Ovary (tissue), 9 donors: ENCODE measurements around the gene BRAF. TPM values are rescaled to one million over a fixed set of nuclear protein-coding genes. Genes with fewer than 3 reads are reported as not detected.

ENCODE experiments used
- DNase-seq, 5 donors: peaks; one replicate each; pipeline ENCODE4 v3.0.0-alpha.2; 2019 to 2020
- H3K27ac ChIP-seq, 2 donors: fragments of 200-600 bp; one replicate each; pipeline versions ENCODE4 v1.5.1 to v1.8.0; 2019 to 2022
- H3K27me3 ChIP-seq: fragments of 200-600 bp; one replicate; pipeline ENCODE4 v1.8.0; 2022
- H3K36me3 ChIP-seq: fragments of 200-600 bp; sonication (generic); one replicate; pipeline ENCODE4 v1.5.1; 2019
- H3K4me1 ChIP-seq: one replicate; pipeline ENCODE4 v1.8.1; 2013; ENCODE audit warnings: mild to moderate bottlenecking, moderate library complexity; ENCODE audit not compliant: insufficient read depth
- H3K4me3 ChIP-seq: fragments of 200-600 bp; sonication (generic); one replicate; pipeline ENCODE4 v1.5.1; 2017
- H3K9me3 ChIP-seq, 2 donors: fragments of 200-600 bp in 1 of 2; sonication (generic) in 1 of 2; one replicate each; pipeline versions ENCODE4 v1.5.1 to v1.8.1; 2013 to 2019; ENCODE audit warnings: mild to moderate bottlenecking in 1 of 2, moderate library complexity in 1 of 2
- EP300 ChIP-seq: sonication (generic); formaldehyde crosslinking; IDR thresholded peaks from one replicate; pipeline ENCODE4 v1.6.1; 2017; ENCODE audit warnings: antibody characterized with exemption
- POLR2A ChIP-seq: fragments of 450-650 bp; IDR thresholded peaks from one replicate; pipeline ENCODE4 v1.6.1; 2017; ENCODE audit warnings: antibody characterized with exemption, mild to moderate bottlenecking, moderate library complexity
- WGBS, 3 donors: extraction: QIAGEN DNeasy Blood & Tissue Kit in 1 of 3; methylation state at CpG; one replicate each; pipeline versions ENCODE4 v1.1.5 to v1.1.7; 2013 to 2017; 5-methylcytosine and 5-hydroxymethylcytosine counted together
- intact Hi-C, 4 donors: fragments of 100-400 bp; cut with DNase I; formaldehyde crosslinking; loops; one replicate each; pipeline versions ENCODE4 v1.11.0 to v1.15.1; 2022 to 2023
- polyA plus RNA-seq, 2 donors: library from polyadenylated mRNA; stranded (reverse); fragments of 200-250 nt in 1 of 2; fragments of 350-450 nt in 1 of 2; fragmentation: Illumina TruSeq in 1 of 2; extraction: RNeasy Lipid Tissue Mini Kit (QIAGEN cat#74804) in 1 of 2; gene quantifications; one replicate each; pipeline ENCODE4 v1.2.3, GENCODE V29; 2013 to 2014
- total RNA-seq, 7 donors: library from RNA; depleted of rRNA in 2 of 7; stranded (reverse); fragments of >200 nt in 2 of 7; fragmentation: NEBNext Ultra II Directional in 3 of 7; extraction: Animal tissue kit (Norgen Biotek cat#: 25700) in 3 of 7; gene quantifications; one replicate each; pipeline versions ENCODE4 v1.1.0 to v1.2.4, GENCODE V29; 2016 to 2023
- TF ChIP-seq, protein P1 (sequence below), 3 donors: fragments of 450-650 bp in 2 of 3; fragments of 200-600 bp in 1 of 3; IDR thresholded peaks; one replicate each; pipeline versions ENCODE4 v1.5.1 to v1.8.0; 2016 to 2022; ENCODE audit warnings: antibody characterized with exemption in 3 of 3, mild to moderate bottlenecking in 1 of 3
- donor health status: DM: no; HTN: no; CAD: no; lungs with moderate emphysema.
- donor health status: DM: no; HTN: no; CAD: no.
- donor health status: Bipolar disorder and iron deficiency.
- donor health status: DM: yes; HTN: yes; CAD: no.
- donor health status: DM: no; HTN: no; CAD: no.
- donor health status: DM: yes; HTN: yes; CAD: no.

BRAF gene
- total and polyA plus RNA-seq, 9 donors = 8.3 to 52.0 (median 41.2) TPM

DNA sequence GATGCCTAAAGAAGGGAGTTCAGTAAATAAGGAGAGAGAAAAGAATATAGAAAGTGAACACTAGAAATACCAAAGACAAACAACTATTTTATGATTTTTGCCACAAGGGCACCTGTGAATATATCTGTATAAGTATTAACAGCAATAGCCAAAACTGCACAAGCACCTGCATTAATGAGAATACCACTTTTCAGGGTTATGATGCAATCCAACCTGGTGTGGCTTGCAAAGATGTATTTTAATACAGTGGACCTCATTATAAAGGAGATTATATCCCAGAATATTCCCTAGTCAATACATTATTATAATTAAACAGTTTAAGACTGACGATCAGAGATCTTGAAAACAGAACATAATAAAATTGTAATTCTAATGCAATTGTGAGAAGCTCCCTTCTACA is 4.0 kb downstream of the BRAF start:
- Histone ChIP-seq H3K27ac (no peak overlapping the region), H3K4me1 (no peaks in the 10 kb centered on the region), H3K27me3 (no peaks in the 10 kb centered on the region), H3K9me3 (no peaks in the 10 kb centered on the region), H3K4me3 (no peak overlapping the region), H3K36me3 (no peaks in the 10 kb centered on the region)
- 79 to 88% (median 87%) methylated on average over 1 of the region's 1 CpG for WGBS, 3 donors
- intact Hi-C loops = loop anchor here in 1 of 4 donors (10.0 kb wide), 1 partner anchor 106 kb away; no protein-coding TSS in a partner anchor
- DNase-seq = no peak
- TF ChIP-seq EP300 (no peak), POLR2A (no peak)
- TF ChIP-seq, protein P1, sequence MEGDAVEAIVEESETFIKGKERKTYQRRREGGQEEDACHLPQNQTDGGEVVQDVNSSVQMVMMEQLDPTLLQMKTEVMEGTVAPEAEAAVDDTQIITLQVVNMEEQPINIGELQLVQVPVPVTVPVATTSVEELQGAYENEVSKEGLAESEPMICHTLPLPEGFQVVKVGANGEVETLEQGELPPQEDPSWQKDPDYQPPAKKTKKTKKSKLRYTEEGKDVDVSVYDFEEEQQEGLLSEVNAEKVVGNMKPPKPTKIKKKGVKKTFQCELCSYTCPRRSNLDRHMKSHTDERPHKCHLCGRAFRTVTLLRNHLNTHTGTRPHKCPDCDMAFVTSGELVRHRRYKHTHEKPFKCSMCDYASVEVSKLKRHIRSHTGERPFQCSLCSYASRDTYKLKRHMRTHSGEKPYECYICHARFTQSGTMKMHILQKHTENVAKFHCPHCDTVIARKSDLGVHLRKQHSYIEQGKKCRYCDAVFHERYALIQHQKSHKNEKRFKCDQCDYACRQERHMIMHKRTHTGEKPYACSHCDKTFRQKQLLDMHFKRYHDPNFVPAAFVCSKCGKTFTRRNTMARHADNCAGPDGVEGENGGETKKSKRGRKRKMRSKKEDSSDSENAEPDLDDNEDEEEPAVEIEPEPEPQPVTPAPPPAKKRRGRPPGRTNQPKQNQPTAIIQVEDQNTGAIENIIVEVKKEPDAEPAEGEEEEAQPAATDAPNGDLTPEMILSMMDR (IDR thresholded peaks at IDR 0.05) = no peak

DNA sequence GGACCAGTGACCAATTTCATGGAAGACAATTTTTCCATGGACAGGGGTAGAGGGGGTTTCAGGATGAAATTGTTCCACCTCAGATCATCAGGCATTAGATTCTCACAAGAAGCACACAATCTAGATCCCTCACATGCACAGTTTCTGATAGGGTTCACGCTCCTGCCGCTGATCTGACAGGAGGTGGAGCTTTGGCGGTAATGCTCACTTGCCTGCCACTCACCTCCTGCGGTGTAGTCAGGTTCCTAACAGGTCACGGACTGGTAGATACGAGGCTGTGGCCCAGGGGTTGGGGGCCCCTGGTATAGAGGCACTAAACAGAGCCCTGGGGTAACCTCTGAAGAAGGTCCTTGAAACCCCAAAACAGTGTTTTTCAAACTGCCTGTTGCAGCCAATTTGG is 6.5 kb downstream of the BRAF start:
- H3K36me3 ChIP-seq = no peaks in the 10 kb centered on the region
- 96 to 98% (median 98%) methylated on average over 6 of the region's 6 CpGs for WGBS, 3 donors
- H3K4me3 ChIP-seq = no peak overlapping the region
- H3K9me3 ChIP-seq = no peaks in the 10 kb centered on the region
- no peaks in the 10 kb centered on the region for H3K4me1 ChIP-seq
- no peaks in the 10 kb centered on the region for H3K27me3 ChIP-seq
- no peak for DNase-seq
- H3K27ac ChIP-seq = no peak overlapping the region
- no peak for TF ChIP-seq POLR2A
- TF ChIP-seq, protein P1 (IDR thresholded peaks at IDR 0.05) = no peak
- no peak for TF ChIP-seq EP300
- intact Hi-C loops = no loop called here

DNA sequence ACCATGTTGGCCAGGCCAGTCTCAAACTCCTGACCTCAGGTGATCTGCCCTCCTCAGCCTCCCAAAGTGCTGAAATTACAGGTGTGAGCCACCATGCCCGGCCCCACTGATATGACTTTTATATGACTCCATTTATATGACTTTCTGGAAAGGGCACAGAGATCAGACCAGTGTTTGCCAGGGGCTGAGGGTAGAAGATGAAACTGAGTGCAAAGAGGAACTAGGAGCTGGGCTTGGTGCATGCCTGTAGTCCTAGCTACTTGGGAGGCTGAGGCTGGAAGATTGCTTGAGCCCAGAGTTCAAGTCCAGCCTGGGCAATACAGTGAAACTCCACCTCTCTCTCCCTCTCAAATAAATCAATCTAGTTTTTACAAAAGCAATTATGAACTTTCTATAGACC is 7.5 kb downstream of the BRAF start:
- no peak for DNase-seq
- Histone ChIP-seq H3K4me3 (no peak overlapping the region), H3K27ac (no peak overlapping the region), H3K4me1 (no peaks in the 10 kb centered on the region), H3K36me3 (no peaks in the 10 kb centered on the region), H3K27me3 (no peaks in the 10 kb centered on the region), H3K9me3 (no peaks in the 10 kb centered on the region)
- TF ChIP-seq POLR2A = no peak
- TF ChIP-seq EP300 = no peak
- TF ChIP-seq, protein P1 (IDR thresholded peaks at IDR 0.05) = no peak
- 90 to 100% (median 94%) methylated on average over 1 of the region's 1 CpG for WGBS, 3 donors
- intact Hi-C loops = no loop called here

DNA sequence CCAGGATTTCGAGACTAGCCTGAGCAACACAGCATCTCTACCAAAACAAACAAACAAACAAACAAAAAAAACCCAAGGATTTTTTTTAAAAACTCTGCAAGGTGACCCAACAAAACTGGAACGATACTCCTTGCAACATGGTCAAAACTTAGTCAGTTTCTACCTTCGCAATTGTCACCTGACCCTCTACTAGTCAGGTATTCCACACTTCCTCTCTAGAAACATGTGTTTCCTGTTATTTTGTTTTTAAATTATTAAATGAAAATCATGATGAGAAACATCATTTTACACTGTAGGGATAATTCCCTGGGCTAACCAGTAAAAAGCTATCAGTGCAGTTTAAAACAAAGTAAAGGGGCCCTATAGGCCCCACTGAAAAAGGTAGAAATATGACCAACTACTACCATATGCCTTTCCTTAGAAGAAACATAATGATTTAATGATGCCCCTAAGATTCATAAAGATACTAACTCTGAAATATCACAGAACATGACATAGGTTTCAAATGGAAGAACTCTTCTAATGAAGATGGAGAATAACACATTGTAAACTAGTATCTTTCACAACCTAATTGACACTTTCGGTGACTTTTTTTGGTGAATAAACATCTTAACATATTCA is 8.7 kb downstream of the BRAF start:
- 89 to 94% (median 93%) methylated on average over 4 of the region's 4 CpGs for WGBS, 3 donors
- H3K4me1 ChIP-seq = no peaks in the 10 kb centered on the region
- no peak for TF ChIP-seq POLR2A
- TF ChIP-seq, protein P1 (IDR thresholded peaks at IDR 0.05) = no peak
- no peak for TF ChIP-seq EP300
- no peak for DNase-seq
- intact Hi-C loops = no loop called here
- no peak overlapping the region for H3K4me3 ChIP-seq
- no peak overlapping the region for H3K27ac ChIP-seq
- H3K36me3 ChIP-seq = no peaks in the 10 kb centered on the region
- H3K9me3 ChIP-seq = no peaks in the 10 kb centered on the region
- no peaks in the 10 kb centered on the region for H3K27me3 ChIP-seq
